Stimulated activated naive CD4-positive, alpha-beta T cell (primary cell): ENCODE results near the gene CEBPG.

ENCODE experiments used
- DNase-seq, 6 experiments: peaks; one replicate each; lab custom pipeline; 2025; lab: John Stamatoyannopoulos, UW

CEBPG gene

DNA sequence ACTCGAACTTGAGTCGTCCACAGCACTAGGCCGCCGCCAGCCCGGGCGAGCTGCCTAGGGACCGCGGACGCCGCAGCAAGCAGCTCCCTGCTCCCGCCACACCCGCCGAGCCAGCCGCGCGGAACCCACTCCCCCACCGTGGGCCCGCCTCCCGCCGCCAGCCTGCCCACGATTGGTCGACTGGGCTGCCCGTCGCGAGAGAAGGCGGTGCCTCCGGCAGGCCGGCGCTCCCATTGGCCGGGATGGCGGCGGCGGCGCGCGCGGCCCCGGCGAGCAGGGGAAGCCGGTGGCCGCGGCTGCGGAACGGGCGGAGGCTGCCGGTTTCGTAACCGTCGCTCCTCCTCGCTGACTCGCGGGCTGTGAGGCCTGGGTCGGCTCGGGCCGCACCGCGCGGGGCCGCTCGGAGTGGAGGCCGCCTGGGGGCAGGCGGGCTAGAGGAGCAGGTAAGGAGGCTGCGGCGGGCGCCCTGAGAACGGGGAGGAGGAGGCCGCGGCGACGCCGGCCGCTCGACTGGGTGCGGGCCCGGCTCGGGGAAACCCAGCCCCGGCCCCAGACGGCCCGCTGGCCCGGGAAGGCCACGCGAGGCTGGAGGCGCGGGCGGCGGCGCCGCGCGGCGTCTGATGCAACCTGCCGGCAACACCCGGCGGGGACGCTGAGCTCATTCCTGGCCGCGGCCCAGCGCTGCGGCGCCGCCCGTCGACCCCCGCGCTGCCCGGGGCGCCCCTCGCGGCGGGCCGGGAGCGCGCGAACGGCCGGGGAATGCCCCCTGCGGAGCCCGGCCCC is at the start of gene CEBPG:
TSS of gene CEBPG (plus strand) at position 257 of the 783 bp plus-strand sequence. CDS start 5,531 bp downstream, outside the sequence.
- peak; percentile 87 to 96 (median 91) for DNase-seq

DNA sequence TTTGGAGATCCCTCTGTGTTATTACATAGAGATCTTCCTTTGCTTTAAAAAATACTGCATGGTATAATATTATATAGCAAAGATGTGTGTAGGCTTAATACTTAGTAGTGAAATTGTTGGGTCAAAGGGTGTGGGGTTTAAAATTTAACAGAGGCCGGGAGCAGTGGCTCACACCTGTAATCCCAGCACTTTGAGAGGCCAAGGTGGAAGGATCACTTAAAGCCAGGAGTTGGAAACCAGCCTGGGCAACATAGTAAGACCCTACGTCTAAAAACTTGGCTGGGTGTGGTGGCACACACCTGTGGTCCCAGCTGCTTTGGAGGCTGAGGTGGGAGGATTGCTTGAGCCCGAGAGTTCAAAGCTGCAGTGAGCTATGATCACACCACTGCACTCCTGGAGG is 48.9 kb upstream of the CEBPG start:
- no peak for DNase-seq

DNA sequence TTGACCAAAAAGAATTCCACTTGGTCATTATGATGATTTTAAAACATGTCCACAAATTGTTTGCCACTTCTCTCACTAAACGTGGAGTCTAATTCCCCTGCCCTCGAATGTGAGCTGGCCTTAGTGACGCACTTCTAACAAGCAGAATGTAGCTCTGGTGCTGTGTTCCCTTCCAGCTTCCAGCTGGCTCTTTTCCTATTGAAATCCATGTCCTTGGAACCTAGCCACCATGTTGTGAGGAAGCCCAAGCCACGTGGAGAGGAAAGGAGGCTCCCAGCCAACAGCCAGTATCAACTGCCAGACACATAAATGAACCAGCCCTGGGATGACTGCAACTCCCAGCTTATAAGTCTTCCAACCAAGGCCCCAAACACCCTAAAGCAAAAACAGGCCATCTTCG is 47.6 kb upstream of the CEBPG start:
- DNase-seq, result no peak

DNA sequence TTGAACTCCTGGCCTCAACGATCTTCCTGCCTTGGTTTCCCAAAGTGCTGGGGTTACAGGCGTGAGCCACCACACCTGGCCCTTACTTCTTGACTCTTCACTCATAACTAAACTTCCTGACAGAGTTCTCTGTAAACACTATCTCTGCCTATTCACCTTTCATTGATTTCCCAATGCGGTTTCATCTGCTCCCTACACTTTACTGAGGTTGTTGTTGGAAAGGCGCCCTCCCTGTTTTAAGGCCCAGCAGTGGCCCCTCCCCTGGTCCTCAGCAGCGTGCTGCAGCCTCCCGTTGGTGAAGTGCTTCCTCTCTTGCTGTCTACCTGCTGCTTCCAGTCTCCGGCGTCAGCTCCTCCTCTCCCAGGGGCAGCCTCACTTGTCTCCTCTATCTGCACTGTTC is 44.4 kb upstream of the CEBPG start:
- no peak for DNase-seq

DNA sequence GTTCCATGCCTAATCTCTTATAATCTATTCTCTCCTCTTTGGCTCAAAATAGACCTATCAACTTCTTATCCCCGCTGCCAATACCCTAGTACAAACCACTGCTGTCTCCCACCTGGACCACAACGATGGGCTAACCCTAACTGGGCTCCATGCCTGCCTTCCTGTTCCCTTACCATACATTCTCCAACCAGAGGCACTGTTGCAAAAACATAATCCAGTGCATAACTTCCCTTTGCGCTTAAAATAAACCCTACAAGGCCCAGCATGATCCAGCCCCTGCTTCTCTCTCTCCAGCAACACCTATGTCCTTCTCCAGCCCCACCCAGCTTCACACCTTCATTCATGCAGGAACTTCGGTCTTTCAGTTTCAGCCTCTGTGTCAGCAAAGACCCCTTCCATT is 43.8 kb upstream of the CEBPG start:
- DNase-seq, result no peak

DNA sequence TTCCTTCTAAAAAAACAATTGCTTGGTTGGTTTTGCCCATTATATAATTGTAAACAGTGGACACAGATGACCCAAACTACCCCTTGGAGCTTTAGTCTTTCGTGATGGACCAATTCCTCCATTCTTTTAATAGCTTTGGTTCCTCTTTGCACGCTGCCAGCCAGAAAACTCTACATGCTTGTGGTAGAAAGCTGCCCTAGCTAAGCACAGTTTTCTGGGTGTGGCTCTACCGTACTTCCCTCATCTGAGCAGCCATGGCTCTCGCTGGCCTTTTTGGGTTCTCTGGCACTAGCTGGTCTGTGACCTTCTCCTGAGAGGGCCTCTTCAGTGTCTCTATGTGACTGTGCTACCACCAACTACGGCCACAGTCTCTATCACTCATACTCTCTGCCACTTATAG is 41.3 kb upstream of the CEBPG start:
- DNase-seq, result no peak

DNA sequence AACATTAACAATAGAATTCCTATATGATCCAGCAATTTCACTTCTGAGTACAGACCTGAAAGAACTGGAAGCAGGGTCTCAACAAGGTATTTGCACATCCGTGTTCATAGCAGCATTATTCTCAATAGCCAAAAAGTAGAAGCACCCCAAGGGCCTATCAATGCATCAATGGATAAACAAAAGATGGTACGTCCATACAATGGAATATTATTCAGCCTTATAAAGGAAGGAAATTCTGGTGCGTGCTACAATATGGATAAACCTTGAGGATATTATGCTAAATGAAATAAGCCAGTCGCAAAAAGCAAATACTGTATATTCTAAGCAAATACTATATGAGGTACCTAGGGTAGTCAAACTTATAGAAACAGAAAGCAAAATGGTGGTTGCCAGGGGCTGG is 40.4 kb upstream of the CEBPG start:
- no peak for DNase-seq

DNA sequence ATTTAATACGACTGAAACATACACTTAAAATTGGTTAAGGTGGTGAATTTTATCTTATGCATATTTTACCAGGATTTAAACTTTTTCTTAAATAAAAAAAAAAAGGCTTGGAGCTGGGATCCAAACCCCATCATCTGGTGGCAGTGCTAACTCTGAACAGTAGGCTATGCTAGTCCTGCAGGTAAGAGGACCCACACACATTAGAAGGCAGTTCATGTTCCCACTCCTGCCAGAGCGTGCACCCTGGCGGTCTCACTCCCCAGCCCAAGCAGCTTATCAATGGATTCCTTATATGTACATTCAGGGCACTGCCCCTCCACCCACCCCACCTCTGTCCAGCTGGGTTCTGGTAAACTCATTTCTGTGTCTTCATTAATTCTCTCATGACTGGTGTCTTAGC is 39.9 kb upstream of the CEBPG start:
- DNase-seq, result no peak

DNA sequence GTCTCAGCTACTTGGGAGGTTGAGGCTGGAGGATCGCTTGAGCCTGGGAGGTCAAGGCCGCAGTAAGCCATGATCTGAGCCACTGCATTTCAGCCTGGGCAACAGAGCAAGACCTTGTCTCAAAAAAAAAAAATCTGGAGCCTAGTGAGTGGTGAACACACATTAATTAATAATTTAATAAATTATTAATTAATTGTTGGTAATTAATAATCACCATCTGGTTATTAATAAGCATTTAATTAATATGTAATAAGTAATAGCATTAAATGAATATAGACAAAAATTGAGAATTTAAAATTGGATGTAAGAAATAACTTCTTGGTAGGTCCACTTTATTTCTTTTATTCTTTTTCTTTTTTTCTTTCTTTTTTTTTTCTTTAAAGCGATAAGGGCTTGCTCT is 39.2 kb upstream of the CEBPG start:
- no peak for DNase-seq

DNA sequence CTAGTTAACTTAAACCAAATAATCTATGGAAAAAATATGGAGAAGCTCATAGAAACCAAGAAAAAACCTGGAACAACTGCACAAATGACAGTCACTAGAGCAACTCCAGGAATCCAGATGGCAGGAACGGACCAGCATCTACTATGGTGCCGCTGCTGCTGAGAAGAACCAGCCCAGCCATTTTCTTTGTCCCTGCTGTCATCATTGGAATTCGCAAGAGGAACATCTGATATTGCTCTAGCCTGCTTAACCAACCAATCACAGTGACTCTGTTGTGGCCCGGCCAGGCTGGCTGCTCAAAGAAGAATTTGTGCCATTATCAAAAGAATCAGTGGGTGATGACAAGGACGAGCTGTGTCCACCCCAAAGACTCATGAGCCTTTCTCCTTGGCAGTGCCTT is 38.1 kb upstream of the CEBPG start:
- DNase-seq, result no peak

DNA sequence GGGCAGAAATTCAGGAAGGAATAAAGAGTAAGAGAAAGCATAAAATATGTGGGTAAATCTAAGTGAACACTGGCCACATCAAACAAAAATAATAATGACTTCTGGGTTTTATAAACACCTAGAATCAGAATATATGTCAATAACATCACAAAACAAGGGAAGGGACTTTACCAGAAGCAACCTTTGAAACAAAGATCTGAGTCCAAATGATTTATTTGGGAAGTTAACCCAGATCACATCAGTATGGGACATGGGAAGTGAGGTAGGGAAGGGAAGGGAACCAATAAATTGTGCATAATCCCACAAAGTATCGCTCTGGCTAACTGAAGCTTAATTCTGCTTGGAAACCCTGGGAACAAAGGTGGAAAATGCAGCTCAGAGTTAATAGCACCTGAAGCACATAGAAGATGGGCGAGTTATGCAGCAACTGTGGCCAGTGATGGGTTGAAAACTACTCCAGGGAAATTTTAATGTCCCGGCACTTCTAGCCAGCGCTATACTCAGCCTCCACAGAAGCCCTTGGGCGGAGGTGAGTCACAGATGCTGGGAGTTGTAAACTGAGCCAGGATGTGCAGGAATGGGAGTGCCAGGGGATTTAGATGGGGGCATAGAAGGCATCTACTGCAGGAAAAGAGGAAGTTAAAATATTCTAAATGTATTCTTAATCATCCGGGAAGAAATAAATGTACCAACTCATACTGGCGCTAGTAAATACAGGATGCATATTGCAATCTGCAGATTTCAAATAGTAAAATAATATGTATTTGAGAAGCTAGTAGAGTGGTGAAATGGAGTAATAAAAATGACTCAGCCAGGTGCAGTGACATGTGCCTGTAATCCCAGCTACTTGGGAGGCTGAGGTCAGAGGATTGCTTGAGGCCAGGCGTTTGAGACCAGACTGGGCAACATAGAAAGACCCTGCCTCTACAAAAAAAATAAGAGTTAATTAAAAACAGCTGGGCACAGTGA is 34.2 kb upstream of the CEBPG start:
- no peak for DNase-seq

DNA sequence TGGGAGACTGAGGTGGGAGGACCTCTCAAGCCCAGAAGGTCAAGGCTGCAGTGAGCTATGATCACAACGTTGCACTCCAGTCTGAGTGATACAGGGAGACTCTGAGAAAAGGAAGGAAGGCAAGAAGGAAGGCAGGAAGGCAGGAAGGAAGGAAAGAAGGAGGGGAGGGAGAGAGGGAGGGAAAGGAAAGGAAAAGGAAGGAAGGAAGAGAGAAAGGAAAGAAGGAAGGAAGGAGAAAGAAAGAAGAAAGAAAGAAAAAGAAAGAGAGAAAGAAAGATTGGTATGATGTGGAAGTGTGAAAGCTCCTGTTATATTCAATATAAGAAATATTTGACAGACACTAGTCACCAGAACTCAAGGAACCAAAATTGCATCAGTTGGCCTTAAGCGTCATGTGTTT is 32.5 kb upstream of the CEBPG start:
- no peak for DNase-seq

DNA sequence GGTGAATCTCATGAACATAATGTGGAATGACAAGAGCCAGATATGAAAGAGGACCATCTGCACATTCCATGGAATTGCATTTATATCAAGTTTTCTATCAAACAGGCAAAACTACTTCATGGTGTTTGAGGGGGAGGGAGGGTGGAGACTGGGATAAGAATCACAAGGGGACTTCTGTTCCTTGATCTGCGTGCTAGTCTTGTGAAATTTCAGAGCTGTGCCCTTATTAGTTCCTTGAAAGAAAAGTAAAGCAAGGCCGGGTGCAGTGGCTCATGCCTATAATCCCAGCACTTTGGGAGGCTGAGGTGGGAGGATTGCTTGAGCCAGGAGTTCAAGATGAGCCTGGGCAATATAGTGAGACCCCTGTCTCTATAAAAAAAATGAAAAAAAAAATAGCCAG is 30.2 kb upstream of the CEBPG start:
- no peak for DNase-seq

DNA sequence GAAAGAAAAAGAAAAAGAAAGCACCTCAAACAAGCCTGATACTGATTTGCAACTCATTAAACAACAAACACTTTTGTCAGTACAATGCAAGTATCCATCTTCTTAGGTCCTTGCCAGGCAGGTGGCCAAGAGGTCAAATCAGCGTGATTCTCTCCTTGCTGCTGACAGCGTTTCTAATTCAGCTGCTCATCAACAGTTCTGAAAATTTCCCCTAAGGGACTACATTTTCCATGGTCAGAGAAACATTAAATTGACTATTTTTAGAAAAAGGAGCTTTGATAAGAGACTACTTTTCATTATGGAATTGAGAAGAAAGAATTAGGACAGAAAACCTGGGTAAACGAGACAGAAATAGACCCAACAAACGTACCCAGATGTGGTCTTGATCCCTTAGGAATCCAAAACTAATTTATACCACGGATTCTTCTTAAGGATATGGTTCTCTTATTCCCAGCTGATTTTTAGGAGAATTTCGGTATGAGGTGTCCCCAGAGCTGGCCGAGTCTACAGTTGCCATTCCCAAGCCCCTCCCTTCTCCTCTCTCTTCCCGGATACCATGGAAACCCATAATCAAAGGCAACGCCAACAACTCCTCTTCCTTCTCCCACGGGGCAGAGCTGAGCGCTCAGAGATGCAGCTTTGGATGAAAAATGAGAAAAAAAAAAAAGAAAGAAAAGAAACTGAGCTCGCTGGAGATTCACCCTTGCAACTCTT is 29.5 kb upstream of the CEBPG start:
- no peak for DNase-seq

DNA sequence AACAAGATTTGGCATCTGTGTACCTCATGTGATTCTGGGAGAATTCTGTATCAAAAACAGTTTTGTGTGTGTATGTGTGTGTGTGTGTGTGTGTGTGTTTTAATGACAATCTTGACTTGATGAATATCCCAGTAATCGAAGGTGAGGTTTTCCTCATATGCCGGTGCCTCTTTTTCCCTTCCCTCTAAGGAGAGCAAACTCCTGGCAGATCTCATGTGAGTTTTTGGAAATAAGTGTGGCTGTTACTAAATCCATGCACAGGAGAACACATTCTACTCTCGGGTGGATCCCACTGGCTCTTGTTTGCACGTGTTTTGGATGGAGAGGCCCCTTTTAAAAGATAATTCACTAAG is 29.0 kb upstream of the CEBPG start:
- no peak for DNase-seq

DNA sequence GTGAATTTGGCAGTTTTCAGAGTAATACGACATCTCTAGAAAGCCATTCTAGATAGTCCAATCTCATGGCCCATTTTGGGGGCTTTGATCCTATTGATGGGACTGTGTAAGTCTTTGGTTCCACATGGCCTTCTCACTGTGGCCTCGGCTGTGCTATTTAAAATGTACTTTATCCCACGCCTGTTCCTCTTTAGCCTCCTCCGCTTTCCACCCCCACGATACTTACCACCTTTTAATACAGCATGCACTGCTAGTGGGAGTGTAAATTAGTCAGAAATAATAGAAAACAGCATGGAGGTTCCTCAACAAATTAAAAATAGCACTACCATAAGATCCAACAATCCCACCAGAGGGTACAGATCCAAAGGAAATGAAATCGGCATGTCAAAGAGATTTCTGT is 28.3 kb upstream of the CEBPG start:
- no peak for DNase-seq

DNA sequence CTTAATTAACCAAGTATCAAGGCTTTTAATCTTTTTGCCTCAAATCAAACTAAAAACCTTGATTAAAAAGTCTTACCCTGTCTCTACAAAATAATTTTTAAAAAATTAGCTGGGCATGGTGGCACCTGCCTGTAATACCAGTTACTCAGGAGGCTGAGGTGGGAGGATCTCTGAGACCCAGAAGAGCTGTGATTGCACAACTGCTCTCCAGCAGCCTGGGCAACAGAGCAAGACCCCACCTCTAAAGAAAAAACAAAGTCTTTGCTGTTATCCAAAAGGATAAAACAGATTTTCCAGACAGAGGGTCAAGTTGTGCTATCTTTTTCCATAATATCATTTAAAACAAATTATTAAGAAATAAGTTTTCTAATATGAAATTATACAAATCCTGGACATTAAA is 26.8 kb upstream of the CEBPG start:
- DNase-seq, result no peak

DNA sequence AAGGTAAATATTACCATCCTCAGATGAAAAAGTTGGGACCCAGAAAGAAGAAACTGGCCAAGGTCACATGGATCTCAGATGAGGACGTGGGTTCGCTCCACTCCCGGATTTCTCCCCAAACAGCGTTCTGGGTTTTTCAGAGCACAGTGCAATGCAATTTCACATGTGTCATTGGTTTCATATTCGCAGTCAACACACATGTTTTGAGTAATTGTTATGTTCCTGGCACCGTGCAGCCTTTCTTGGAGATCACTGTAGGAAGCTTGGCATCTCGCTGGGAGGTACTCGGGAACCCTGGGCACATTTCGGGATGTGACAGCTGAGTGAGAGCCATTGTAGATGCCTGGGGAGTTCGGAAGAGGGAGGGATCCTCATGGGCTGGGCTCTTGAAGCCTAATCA is 26.2 kb upstream of the CEBPG start:
- no peak for DNase-seq

DNA sequence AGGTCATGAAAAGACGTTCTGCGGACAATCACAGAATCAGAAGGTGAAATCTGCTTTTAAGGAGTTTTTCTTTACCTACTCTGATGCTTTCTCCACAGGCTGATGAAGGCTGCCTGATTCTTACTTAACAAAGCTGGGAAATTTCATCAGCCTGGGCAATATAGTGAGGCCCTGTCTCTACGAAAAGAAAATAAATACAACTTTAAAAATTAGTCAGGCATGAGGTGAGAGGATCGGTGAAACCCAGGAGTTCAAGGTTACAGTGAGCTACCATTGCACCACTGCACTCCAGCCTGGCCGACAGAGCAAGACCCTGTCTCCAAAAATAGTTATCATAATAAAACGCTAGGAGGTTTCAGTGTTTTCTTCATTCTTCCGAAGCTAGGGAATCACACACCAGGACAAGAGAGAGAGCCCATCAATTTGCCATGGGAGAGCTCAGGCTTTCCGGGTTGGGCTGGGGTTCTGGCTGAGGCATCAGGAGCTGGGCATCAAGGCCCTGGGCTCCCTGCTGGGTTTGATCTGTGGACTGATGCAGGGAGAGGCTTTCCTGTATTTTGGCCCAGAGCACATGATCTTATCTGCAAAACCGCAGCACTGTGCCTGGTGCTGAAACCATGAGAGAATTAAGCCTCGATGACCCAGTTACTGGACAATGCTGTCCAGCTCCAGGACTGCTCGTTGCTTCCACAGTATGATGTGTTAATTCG is 25.1 kb upstream of the CEBPG start:
- DNase-seq, result no peak

DNA sequence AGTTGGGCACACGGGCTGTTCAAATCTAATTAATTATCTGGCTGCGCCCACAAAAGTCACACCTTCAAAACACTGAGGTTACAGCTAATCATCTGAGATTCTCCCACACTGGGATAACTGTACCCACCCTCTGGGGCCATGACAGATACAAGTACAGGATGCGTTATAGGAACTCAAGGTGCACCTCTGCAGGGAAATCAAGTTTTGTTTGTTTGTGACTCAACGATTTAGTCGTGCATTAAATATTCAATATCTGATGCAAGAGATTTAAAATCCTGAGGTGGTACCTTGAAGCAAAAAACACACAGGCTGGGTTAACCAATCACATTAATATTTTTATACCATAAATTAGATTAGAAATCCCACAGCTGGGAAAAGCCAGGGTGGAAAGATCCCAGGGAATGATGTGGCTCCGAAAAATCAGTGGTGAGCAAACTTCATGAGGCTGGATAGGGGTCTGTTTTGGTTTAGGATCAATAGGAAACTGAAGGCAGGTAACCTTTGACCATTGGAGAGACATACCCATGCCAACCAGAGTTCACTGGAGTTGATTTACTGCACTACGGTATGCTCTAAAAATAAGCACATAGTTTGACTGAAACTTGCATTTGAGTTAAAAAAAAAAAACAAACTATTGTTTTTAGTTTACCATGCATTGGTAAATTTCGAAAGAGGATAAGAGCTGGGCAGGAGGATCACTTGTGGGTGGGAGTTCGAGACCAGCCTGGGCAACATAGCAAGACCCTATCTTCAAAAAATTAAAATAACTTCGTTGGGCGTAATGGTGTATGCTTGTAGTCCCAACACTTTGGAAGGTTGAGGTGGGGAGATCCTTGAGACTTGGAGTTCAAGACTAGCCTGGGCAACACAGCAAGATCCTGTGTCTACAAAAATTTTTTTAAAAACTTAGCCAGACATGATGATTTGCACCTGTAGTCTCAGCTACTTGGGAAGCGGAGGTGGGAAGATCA is 23.9 kb upstream of the CEBPG start:
- no peak for DNase-seq
